CD14-positive monocyte (primary cell): ENCODE data around the gene SLC9A4. TPM values are rescaled to one million over a fixed set of nuclear protein-coding genes. Genes with fewer than 3 reads are reported as not detected.

Experiments used
- DNase-seq, 3 donors: peaks; one replicate each; pipeline ENCODE4 v3.0.0-alpha.2; 2011 to 2022
- H2AFZ ChIP-seq: 2 replicates; pipeline ENCODE4 v1.6.0; 2012; ENCODE audit warnings: mild to moderate bottlenecking, low read depth, low read length, inconsistent platforms; ENCODE audit not compliant: insufficient read depth, poor library complexity, severe bottlenecking
- H3K27ac ChIP-seq, 2 donors: 1 replicate in 1 of 2; 2 replicates in 1 of 2; pipeline ENCODE4 v1.5.1; 2012 to 2013; ENCODE audit warnings: low read length in 2 of 2, control low read depth in 1 of 2, inconsistent platforms in 1 of 2, low read depth in 1 of 2, mild to moderate bottlenecking in 1 of 2
- H3K27me3 ChIP-seq, 2 donors: one replicate each; pipeline versions ENCODE4 v1.6.0 to v1.6.1; 2011 to 2013; ENCODE audit warnings: low read length in 2 of 2; ENCODE audit not compliant: control insufficient read depth in 2 of 2, insufficient read depth in 2 of 2
- H3K36me3 ChIP-seq, 2 donors: replicated peaks in 1 of 2; 1 replicate in 1 of 2; 2 replicates in 1 of 2; pipeline versions ENCODE4 v1.5.1 to v1.6.1; 2012 to 2013; ENCODE audit warnings: low read length in 2 of 2, control low read depth in 1 of 2, inconsistent platforms in 1 of 2, mild to moderate bottlenecking in 1 of 2; ENCODE audit not compliant: insufficient read depth in 2 of 2, control insufficient read depth in 1 of 2
- H3K4me1 ChIP-seq, 2 donors: 1 replicate in 1 of 2; 2 replicates in 1 of 2; pipeline versions ENCODE4 v1.5.1 to v1.6.1; 2012 to 2013; ENCODE audit warnings: low read length in 2 of 2, control low read depth in 1 of 2, inconsistent platforms in 1 of 2, mild to moderate bottlenecking in 1 of 2, moderate library complexity in 1 of 2; ENCODE audit not compliant: insufficient read depth in 2 of 2, control insufficient read depth in 1 of 2
- H3K4me2 ChIP-seq: replicated peaks from 2 replicates; pipeline ENCODE3; 2012; ENCODE audit warnings: low read length, moderate library complexity, mild to moderate bottlenecking; ENCODE audit not compliant: poor library complexity, severe bottlenecking; ENCODE audit errors: extremely low read depth
- H3K4me3 ChIP-seq, 3 experiments: fragments of 200-600 bp in 1 of 3; sonication (generic) in 1 of 3; replicated peaks in 1 of 3; 1 replicate in 2 of 3; 2 replicates in 1 of 3; pipeline ENCODE4 v1.5.1; 2011 to 2013; ENCODE audit warnings: low read length in 3 of 3, mild to moderate bottlenecking in 3 of 3, control low read depth in 2 of 3, low read depth in 2 of 3, inconsistent platforms in 1 of 3, moderate library complexity in 1 of 3
- H3K79me2 ChIP-seq: 2 replicates; pipeline ENCODE4 v1.6.0; 2012; ENCODE audit warnings: mild to moderate bottlenecking, control low read depth, inconsistent platforms, low read length, moderate library complexity; ENCODE audit not compliant: insufficient read depth
- H3K9ac ChIP-seq: 2 replicates; pipeline ENCODE4 v1.6.0; 2017; ENCODE audit warnings: low read length, mild to moderate bottlenecking; ENCODE audit not compliant: insufficient read depth, poor library complexity, severe bottlenecking
- H3K9me3 ChIP-seq, 2 donors: replicated peaks in 1 of 2; 1 replicate in 1 of 2; 2 replicates in 1 of 2; pipeline versions ENCODE4 v1.5.1 to v1.6.1; 2012 to 2013; ENCODE audit warnings: low read length in 2 of 2, control low read depth in 1 of 2; ENCODE audit not compliant: control insufficient read depth in 1 of 2, insufficient read depth in 1 of 2
- H4K20me1 ChIP-seq: 2 replicates; pipeline ENCODE4 v1.6.0; 2012; ENCODE audit warnings: mild to moderate bottlenecking, low read length, control low read depth, moderate library complexity; ENCODE audit not compliant: insufficient read depth
- H3K27ac Mint-ChIP-seq, 7 donors: one replicate each; pipeline ENCODE4 v1.8.0; 2020; ENCODE audit warnings: mild to moderate bottlenecking in 7 of 7, mixed read lengths in 7 of 7, moderate library complexity in 6 of 7, inconsistent platforms in 2 of 7
- H3K27me3 Mint-ChIP-seq, 3 donors: one replicate each; pipeline ENCODE4 v1.8.0; 2021 to 2022; ENCODE audit warnings: low read depth in 3 of 3, mild to moderate bottlenecking in 3 of 3, mixed read lengths in 3 of 3, moderate library complexity in 3 of 3, inconsistent platforms in 1 of 3
- H3K36me3 Mint-ChIP-seq, 2 donors: one replicate each; pipeline ENCODE4 v1.8.0; 2020; ENCODE audit warnings: mixed read lengths in 2 of 2, inconsistent platforms in 1 of 2, mild to moderate bottlenecking in 1 of 2
- H3K4me1 Mint-ChIP-seq: one replicate; pipeline ENCODE4 v1.8.0; 2020; ENCODE audit warnings: mild to moderate bottlenecking, mixed read lengths
- H3K4me3 Mint-ChIP-seq, 2 donors: one replicate each; pipeline ENCODE4 v1.8.0; 2020; ENCODE audit warnings: mild to moderate bottlenecking in 2 of 2, mixed read lengths in 2 of 2, moderate library complexity in 1 of 2
- H3K9me3 Mint-ChIP-seq, 7 donors: one replicate each; pipeline ENCODE4 v1.8.0; 2020 to 2022; ENCODE audit warnings: mixed read lengths in 7 of 7, mild to moderate bottlenecking in 6 of 7, moderate library complexity in 6 of 7, inconsistent platforms in 2 of 7
- CTCF ChIP-seq: fragments of 200-600 bp; IDR thresholded peaks from one replicate; pipeline ENCODE4 v1.8.0; 2022; ENCODE audit warnings: antibody characterized with exemption, mild to moderate bottlenecking
- WGBS: methylation state at CpG from one replicate; pipeline ENCODE4 v1.1.5; 2013; ENCODE audit warnings: missing lambda C conversion rate; ENCODE audit not compliant: insufficient coverage; 5-methylcytosine and 5-hydroxymethylcytosine counted together
- intact Hi-C, 2 donors: fragments of 100-400 bp; cut with micrococcal nuclease; formaldehyde crosslinking; loops; one replicate each; pipeline versions ENCODE4 v1.15.0 to v1.15.1; 2023
- polyA plus RNA-seq, 3 donors: library from polyadenylated mRNA; depleted of rRNA in 1 of 3; unstranded in 2 of 3; stranded (reverse) in 1 of 3; fragments of 300-500 nt in 2 of 3; fragments of >200 nt in 1 of 3; fragmentation: Illumina TruSeq in 2 of 3; gene quantifications; 1 replicate in 2 of 3; 2 replicates in 1 of 3; pipeline ENCODE4 v1.2.3, GENCODE V29; 2012 to 2021
- small RNA-seq: library from RNA; depleted of rRNA; stranded (forward); fragments of <200 nt; gene quantifications from one replicate; pipeline ENCODE3, GENCODE V24; 2012; ENCODE audit warnings: low read depth; ENCODE audit not compliant: insufficient read length

The SLC9A4 gene
- polyA plus RNA-seq, 3 donors, result not detected

GRCh38 chr2:102581911-102582310 is 108.9 kb downstream of the SLC9A4 start:
- peak; percentile 37 to 63 (median 51) for DNase-seq
- Histone ChIP-seq H3K4me1 (peaks cover 3 to 4% of the 10 kb centered on the region in 2 donors), H3K4me2 (peak overlapping the region; percentile 65), H3K9me3 (no peaks in the 10 kb centered on the region), H4K20me1 (no peaks in the 10 kb centered on the region), H3K36me3 (no peaks in the 10 kb centered on the region), H3K9ac (no peak overlapping the region), H3K79me2 (no peaks in the 10 kb centered on the region), H3K27me3 (no peaks in the 10 kb centered on the region), H3K4me3 (peak overlapping the region in 1 of 3 experiments; percentile 51), H3K27ac (no peak overlapping the region), H2AFZ (no peak overlapping the region)
- no peak for TF ChIP-seq CTCF
- peak overlapping the region in 1 of 2 donors; percentile 69 for H3K4me3 Mint-ChIP-seq
- H3K27ac Mint-ChIP-seq, result peak overlapping the region in 1 of 7 donors; percentile 55
- H3K36me3 Mint-ChIP-seq, result no peaks in the 10 kb centered on the region
- H3K27me3 Mint-ChIP-seq, result peaks cover 0 to 1% (median 0%) of the 10 kb centered on the region in 3 donors
- H3K4me1 Mint-ChIP-seq, result peaks cover 6% of the 10 kb centered on the region
- intact Hi-C loops, result no loop called here
- H3K9me3 Mint-ChIP-seq, result peaks cover 2 to 8% (median 6%) of the 10 kb centered on the region in 7 donors

GRCh38 chr2:102582845-102583244 is 109.8 kb downstream of the SLC9A4 start:
- peaks cover 6% of the 10 kb centered on the region for H3K4me1 Mint-ChIP-seq
- Histone ChIP-seq H2AFZ (no peak overlapping the region), H4K20me1 (no peaks in the 10 kb centered on the region), H3K4me3 (no peak overlapping the region), H3K36me3 (no peaks in the 10 kb centered on the region), H3K4me1 (peaks cover 3 to 4% of the 10 kb centered on the region in 2 donors), H3K9me3 (no peaks in the 10 kb centered on the region), H3K27ac (no peak overlapping the region), H3K9ac (no peak overlapping the region), H3K27me3 (no peaks in the 10 kb centered on the region), H3K79me2 (no peaks in the 10 kb centered on the region), H3K4me2 (no peak overlapping the region)
- H3K36me3 Mint-ChIP-seq, result no peaks in the 10 kb centered on the region
- H3K9me3 Mint-ChIP-seq, result peaks cover 2 to 8% (median 6%) of the 10 kb centered on the region in 7 donors
- peaks cover 0 to 1% (median 0%) of the 10 kb centered on the region in 3 donors for H3K27me3 Mint-ChIP-seq
- intact Hi-C loops, result no loop called here
- H3K4me3 Mint-ChIP-seq, result no peak overlapping the region
- TF ChIP-seq CTCF, result no peak
- WGBS, result no CpG with 5 or more reads among the region's 2 CpGs
- no peak overlapping the region for H3K27ac Mint-ChIP-seq
- no peak for DNase-seq

Small RNA genes within 50 kb of the gene (small RNA-seq; reads per million reads assigned to genes)
- not detected for gene MIR4772

Other genes with a start within 250 kb of the SLC9A4 start
- not detected for gene IL1RL1, start 161.7 kb upstream of the SLC9A4 start, polyA plus RNA-seq
- under 1 TPM; 0.03 to 0.15 (median 0.11) TPM for gene IL18R1, start 117.4 kb upstream of the SLC9A4 start, polyA plus RNA-seq
- gene IL18RAP, start 50.1 kb upstream of the SLC9A4 start, polyA plus RNA-seq, result under 1 TPM in 1 of 3 donors, not detected in 2; 0.24 TPM
- not detected for gene SLC9A2, start 146.3 kb downstream of the SLC9A4 start, polyA plus RNA-seq